AG09319 (cell line): ENCODE measurements around the gene TRPM8.

Experiments
- DNase-seq: peaks from one replicate; pipeline ENCODE4 v3.0.0-alpha.2; 2010; ENCODE audit warnings: low read depth; ENCODE audit errors: extremely low read depth
- TF ChIP-seq, protein P1 (sequence below): IDR thresholded peaks from 2 replicates; pipeline ENCODE4 v1.5.1; 2011; ENCODE audit warnings: low read depth, mild to moderate bottlenecking, inconsistent platforms, low read length, moderate library complexity

The TRPM8 gene

DNA sequence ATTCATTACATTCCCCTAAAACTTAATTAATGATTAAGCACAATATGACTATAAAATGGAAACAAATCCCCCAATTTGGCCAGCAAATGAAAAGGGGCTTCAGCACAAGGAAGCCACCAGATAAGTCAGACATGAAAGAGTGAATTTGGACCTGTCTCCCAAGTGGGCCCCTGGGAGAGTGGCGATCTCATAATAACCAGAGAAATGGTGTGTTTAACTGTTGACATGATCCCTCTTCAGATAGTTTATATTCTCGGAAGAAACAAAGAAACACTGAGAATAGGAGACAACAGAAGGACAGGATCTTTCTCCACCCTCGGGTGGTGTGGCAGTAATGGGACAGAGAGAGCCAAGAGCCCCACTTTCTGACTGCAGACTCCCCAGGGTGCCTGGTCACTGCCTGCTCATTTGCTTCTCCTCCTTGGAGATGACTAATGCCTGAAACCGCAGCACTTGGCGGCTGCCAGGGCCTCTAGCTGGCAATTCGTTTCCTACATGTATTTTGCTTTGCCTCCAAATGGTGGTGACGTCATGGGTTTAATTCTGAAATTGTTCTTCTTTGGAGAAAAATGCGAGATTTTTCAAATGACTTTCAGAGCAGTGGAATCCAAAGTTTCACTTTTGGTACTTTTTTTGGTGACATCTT is 86.9 kb downstream of the TRPM8 start:
- peak; percentile 58 for DNase-seq
- TF ChIP-seq, protein P1, sequence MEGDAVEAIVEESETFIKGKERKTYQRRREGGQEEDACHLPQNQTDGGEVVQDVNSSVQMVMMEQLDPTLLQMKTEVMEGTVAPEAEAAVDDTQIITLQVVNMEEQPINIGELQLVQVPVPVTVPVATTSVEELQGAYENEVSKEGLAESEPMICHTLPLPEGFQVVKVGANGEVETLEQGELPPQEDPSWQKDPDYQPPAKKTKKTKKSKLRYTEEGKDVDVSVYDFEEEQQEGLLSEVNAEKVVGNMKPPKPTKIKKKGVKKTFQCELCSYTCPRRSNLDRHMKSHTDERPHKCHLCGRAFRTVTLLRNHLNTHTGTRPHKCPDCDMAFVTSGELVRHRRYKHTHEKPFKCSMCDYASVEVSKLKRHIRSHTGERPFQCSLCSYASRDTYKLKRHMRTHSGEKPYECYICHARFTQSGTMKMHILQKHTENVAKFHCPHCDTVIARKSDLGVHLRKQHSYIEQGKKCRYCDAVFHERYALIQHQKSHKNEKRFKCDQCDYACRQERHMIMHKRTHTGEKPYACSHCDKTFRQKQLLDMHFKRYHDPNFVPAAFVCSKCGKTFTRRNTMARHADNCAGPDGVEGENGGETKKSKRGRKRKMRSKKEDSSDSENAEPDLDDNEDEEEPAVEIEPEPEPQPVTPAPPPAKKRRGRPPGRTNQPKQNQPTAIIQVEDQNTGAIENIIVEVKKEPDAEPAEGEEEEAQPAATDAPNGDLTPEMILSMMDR = no peak

DNA sequence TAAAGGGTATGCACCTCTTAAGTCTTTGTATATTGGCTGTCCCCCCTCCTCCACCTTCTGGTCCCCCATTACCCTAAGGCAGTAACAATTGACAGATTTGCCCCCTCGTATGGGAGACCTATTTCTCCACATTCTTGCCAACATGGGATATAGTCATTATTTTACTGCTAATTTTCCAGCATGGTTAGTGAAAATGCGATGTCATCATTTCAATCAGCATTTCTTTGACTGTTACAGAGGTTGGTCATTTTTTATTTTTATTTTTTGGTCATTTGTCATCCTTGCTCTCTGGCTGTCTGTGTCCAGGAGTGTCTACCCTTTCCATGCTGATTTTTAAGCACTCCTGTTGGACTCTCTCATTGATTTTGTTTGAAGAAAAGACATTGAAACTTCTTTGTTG is 88.0 kb downstream of the TRPM8 start:
- TF ChIP-seq, protein P1 = no peak
- no peak for DNase-seq

DNA sequence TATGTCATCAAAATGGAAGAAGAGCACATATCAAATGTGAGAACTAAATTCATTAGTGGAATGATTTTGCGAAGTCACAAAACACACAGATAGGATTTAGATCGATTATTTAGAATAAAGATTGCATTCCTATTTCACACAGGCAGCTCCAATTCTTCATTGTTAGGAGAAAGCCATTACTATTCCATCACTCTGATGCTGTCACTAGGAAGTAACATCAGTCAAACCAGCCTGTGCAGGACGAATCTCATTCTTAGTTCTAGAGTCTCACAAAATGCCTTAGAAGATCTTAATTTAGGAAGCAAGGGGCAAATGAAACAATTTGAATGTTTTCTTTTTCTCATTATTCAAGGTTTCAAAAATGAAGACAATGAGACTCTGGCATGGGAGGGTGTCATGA is 89.3 kb downstream of the TRPM8 start:
- no peak for DNase-seq
- TF ChIP-seq, protein P1 = no peak

DNA sequence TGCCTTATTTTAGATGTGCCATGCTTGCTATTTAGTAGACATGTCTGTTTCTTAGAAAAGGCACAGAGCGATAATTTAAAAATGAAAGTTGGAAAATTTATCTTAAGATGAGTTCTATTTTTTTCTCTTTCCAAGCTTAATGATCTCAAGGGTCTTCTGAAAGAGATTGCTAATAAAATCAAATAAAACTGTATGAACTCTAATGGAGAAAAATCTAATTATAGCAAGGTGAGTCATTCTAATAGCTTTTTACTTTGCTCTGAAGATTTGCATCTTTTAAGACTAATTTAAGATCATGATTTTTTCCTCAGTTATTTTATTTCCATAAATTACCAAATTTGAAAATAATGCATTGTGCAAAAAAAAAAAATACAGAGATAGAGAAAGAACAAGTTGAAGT is 97.3 kb downstream of the TRPM8 start:
- TF ChIP-seq, protein P1 = no peak
- no peak for DNase-seq

DNA sequence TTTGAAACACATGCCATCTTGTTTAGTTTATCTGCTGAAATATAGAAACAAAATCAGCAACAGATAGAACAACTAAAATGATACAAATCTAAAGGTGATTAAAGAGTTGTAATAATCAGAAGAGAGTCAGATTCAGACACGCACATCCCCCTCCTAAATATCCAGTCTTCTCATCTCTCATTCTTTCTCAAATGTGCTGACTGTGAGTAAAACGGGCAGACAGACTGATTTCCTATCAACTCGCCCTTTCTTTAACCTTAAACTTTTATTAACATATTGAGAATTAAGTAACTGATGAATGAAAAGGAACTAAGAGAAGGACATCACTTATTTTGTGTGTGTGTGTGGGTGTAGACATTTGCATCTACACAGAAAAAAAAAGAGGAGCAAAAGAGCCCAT is 98.7 kb downstream of the TRPM8 start:
- TF ChIP-seq, protein P1 = no peak
- DNase-seq = no peak

DNA sequence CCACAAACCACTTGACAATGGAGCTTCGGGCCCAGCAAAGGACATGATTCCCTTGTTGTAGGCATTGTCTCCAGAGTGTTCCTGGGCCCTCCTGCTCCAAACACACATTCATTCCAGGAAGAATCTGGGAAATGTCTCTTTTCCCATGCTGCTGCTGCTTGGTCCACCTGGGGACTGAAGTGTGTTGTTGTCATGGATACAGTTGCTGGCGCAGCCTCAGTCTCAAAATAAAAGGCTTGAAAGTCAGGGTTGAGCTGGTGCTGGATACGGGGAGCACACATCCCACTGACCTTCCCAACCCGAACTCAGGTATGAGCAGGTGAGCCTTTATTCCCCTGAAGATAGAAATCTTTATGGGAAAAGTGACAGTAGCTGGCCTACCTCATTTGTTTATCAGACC is 102.7 kb downstream of the TRPM8 start:
- TF ChIP-seq, protein P1 = no peak
- no peak for DNase-seq

DNA sequence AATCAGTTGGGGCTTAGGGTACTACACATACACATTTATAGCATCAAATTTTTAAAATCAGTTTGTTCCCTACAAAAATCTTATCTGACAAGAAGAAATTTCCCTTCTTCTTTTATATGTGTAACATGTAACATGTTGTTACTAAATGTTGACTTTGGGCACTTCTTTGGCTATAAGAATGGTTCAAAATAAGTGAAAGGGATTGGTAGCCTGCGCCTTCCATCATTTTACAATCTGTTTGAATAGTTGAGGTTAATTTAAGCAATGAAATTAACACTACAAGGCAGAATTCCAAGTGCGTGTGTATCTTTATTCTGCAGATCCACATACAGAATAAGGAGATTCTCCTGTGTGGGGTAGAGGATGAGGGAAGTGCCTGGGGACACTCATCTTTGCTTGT is 103.2 kb downstream of the TRPM8 start:
- TF ChIP-seq, protein P1 = no peak
- DNase-seq = no peak
